Measurements from ENCODE around the gene SNX15. TPM values are rescaled to one million over a fixed set of nuclear protein-coding genes. Genes with fewer than 3 reads are reported as not detected.

The SNX15 gene, protein sequence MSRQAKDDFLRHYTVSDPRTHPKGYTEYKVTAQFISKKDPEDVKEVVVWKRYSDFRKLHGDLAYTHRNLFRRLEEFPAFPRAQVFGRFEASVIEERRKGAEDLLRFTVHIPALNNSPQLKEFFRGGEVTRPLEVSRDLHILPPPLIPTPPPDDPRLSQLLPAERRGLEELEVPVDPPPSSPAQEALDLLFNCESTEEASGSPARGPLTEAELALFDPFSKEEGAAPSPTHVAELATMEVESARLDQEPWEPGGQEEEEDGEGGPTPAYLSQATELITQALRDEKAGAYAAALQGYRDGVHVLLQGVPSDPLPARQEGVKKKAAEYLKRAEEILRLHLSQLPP
- 19.9 to 24.2 TPM (median 23.1 TPM) in 5 replicates for total RNA-seq (2022; extraction: Qiagen RNA extraction)

DNA sequence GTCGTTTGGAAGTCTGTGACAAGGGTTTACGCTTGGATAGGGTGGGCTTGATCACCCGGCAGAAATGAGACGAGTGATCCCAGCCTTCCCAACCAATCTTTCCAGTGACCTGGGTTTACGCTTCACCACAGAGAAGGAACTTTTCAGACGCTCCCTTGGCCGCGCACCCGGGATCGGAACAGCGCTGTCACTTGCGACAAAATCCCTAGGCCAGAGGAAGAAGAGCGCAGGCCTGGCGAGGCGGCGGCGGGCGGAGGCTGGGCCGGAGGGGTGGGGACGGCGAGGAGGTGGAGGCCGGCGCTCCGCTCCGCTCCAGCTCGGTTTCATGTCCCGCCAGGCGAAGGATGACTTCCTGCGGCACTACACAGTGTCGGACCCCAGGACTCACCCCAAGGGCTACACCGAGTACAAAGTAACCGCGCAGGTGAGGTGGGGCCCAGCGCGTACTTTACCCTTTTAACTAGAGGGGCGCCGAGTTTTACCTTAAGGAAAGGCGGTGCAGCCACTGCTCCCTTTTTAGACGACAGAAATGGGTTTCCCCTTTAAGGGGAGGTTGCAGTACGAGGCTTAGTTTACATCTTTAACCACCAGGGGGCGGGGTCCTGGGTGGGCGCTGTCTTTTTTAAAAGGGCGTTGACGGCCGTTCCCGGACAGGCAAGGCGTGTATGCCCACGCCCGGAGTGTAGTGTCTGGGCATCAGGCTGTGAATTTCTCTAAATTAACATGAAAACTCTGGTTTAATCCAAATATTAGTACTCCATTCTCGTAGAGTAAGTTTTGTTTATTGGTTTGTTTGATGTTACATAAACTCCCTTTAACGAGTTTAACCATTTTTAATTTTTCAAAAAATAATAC lies at the start of gene SNX15:
Gene SNX15 (plus strand): TSS at position 227 of the 855 bp plus-strand sequence. CDS start 99 bp downstream, at position 326.

DNA sequence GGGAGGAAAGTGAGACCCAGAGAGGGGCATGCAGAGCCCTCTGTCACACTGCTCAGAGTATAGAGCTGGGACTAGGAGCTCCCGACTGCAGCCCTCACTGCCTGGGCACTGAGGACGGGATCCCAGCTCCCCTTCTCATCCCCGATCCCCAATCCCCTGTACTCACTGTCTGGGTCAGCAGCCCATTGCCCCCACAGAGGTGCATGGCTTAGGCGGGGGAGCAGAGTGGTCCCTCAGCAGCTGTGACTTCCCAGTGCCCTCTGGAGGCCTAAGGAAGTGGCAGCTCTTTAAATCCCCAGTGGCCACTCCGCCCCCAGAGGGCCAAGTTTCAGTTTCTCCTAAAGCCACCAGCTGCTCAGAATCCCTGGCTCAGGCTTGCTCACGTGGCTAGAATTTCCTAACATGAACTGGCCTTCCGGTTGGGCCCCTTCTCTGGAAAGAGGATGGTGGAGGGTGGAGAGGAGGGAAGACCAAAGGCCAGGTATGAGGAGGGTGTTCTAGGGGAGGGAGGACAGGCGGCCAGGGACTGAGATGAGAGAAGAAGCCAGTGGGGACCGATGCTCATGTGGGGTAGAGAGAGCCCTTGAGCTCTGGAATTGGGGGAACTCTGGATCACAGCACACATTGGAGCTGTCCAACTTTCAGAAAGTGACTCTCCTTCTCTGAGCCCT lies 30.4 kb upstream of the SNX15 start, which contains the start of gene BATF2:
Gene BATF2 (minus strand): TSS at position 262 of the 671 bp plus-strand sequence. CDS start 57 bp downstream, at position 205.

DNA sequence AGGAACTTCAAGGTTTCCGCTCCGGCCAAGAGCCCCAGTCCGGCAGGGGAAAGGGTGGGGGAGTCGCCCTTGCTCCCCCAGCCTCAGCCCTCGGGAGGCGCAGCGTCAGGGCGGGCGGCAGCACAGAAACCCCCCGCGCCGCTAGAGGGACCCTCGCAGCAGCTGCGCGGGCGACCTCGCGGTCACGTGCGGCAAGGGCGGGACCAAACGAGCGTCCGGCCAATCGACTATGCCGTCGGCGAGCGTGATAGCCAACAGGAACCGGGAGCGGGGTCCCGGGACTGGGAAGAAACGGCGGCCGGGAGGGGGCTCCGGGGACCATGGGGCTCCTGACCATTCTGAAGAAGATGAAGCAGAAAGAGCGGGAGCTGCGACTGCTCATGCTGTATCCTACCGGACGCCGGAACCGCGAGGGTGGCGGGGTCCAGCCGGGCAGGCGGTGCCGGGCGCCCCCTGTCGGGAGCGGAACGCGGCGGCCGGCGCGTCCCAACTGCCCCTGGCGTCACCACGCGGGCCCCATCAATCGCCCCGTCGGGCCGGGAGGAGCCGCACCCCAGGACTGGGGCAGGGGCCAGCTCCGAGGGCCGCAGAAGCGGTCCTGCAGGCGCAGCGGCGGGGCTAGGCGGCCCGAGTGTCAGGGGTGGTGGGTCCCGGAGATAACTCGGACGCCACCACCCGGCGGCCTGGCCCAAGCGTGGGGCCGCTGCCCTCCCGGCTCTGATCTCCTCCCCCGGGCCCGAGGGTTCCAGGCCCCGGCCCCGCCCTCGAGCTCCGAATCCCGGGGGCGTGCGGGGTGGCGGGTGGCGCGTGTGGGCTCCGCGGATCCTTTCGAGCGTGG lies 13.1 kb upstream of the SNX15 start, which contains the start of gene ARL2:
Gene ARL2 (plus strand): TSS at position 273 of the 838 bp plus-strand sequence. CDS start 48 bp downstream, at position 321.

DNA sequence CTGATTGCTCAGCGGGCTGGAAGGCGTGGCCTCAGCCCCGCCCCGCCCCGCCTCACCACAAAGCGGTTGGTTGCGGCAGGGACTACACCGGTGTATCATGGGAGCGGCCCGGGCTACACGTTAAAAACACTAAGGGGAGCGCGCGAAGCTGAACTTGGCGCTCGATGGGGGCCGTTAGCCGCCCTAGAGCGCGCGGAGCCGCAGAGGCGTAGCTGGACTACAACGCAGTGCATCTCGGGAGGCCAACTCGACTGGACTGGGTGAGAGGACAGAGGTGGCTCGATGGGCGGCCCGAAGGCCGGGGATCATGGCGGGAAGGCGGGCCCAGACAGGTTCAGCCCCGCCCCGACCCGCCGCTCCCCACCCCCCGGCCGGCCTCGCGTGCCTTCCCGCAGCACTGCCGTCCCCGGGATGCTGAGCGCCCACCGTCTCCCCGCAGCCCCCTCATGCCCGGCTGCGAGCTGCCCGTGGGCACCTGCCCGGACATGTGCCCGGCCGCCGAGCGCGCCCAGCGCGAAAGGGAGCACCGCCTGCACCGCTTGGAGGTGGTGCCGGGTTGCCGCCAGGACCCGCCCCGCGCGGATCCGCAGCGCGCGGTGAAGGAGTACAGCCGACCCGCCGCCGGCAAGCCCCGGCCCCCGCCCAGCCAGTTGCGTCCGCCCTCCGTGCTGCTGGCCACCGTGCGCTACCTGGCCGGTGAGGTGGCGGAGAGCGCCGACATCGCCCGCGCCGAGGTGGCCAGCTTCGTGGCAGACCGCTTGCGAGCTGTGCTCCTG lies 13.8 kb downstream of the SNX15 start, which contains the start of gene SAC3D1:
Gene SAC3D1 (plus strand): TSS at position 364 of the 776 bp plus-strand sequence. CDS start 83 bp downstream, at position 447.

DNA sequence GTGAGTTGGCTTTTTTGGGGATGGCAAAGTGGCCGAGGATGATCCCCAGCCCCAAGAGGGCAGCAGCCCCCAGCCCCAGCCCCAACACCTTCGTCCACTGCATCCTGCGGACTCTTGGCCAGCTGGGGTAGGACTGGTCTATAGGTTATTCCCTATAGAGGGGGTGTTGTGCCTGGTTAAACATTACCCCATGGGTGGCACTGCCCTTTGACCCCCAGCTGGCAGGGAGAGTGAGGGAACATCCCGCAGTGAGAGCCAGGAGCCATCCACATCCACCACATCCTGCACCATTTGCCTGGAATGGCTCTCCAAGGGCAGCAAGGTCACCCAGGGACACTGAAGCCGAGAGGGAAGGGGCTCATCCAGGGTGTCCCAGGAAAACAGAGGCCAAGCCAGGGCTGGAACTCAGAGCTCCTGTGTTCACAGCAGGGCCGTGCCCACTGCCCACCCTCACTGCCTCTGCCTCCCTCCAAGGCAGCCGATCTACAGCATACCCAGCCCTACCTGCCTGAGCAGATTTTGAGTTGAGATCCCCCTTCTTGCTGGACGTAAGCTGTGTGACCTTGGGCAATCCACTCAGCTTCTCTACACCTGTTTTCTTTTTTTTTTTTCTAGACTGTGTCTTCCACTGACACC lies 31.3 kb downstream of the SNX15 start, which contains the start of gene NAALADL1:
Gene NAALADL1 (minus strand): TSS at position 135 of the 636 bp plus-strand sequence. CDS start 32 bp downstream, at position 103.

DNA sequence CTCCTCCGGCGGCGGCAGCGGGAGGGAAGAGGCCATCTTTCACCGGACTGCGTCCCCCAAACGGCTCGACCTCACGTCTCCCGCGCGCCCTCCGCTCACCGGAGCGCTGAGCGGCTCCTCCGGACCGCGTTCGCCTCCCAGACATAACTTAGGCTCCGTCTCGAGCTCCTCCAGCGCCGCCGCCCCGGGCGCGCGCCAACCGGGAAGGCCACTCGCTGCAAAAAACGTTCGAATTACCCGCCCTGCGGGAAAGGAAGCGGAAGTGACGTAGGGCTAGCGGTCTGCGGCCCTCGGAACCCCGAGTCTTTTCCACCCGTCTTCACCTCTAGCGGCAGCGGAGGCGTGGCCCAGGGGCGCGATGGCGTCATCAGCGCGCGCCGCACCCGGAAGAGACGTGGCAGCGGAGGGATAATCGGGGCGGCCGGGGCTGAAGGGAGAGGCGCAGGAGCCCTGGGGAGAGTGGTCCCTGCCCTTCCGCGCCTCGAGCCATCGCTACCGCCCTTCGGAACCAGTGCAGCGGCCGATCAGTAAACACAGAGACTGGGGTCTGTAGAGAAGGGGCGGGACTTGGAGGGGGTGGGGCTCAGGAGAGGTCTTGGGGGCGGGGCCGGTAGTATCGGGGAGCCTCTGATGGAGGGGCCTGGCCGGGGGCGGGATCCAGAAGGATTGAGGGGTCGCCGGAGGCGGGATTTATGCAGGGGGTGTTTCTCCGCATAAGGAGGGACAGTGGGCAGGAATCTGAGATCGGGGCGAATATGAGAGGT lies 56.8 kb downstream of the SNX15 start, which contains the start of the genes CDCA5 and ZFPL1:
Gene CDCA5 (minus strand): TSS at position 207 of the 764 bp plus-strand sequence. CDS start 62 bp downstream, at position 145.
Gene ZFPL1 (plus strand): TSS at position 389 of the 764 bp plus-strand sequence. CDS start 477 bp downstream, outside the sequence.

Other genes with a start within 250 kb of the SNX15 start
- gene SF1, start 248.9 kb upstream of the SNX15 start, total RNA-seq (2022; extraction: Qiagen RNA extraction), result 151 to 207 TPM (median 159 TPM) in 5 replicates
- 5.8 to 9.0 TPM (median 8.5 TPM) in 5 replicates for gene MAP4K2, start 224.2 kb upstream of the SNX15 start, total RNA-seq (2022; extraction: Qiagen RNA extraction)
- 26.2 to 40.7 TPM (median 38.5 TPM) in 5 replicates for gene MEN1, start 216.9 kb upstream of the SNX15 start, total RNA-seq (2022; extraction: Qiagen RNA extraction)
- 0.93 to 2.0 TPM (median 1.5 TPM) in 5 replicates for gene CDC42BPG, start 182.8 kb upstream of the SNX15 start, total RNA-seq (2022; extraction: Qiagen RNA extraction)
- 94.9 to 123 TPM (median 115 TPM) in 5 replicates for gene EHD1, start 148.8 kb upstream of the SNX15 start, total RNA-seq (2022; extraction: Qiagen RNA extraction)
- gene ATG2A, start 110.2 kb upstream of the SNX15 start, total RNA-seq (2022; extraction: Qiagen RNA extraction), result 11.8 to 22.6 TPM (median 21.0 TPM) in 5 replicates
- 3.2 to 5.4 TPM (median 4.7 TPM) in 5 replicates for gene PPP2R5B, start 102.8 kb upstream of the SNX15 start, total RNA-seq (2022; extraction: Qiagen RNA extraction)
- not detected in 5 replicates for gene GPHA2, start 91.5 kb upstream of the SNX15 start, total RNA-seq (2022; extraction: Qiagen RNA extraction)
- gene MAJIN, start 55.3 kb upstream of the SNX15 start, total RNA-seq (2022; extraction: Qiagen RNA extraction), result not detected in 5 replicates
- 0.71 to 1.1 TPM (median 0.85 TPM) in 5 replicates for gene BATF2, start 30.5 kb upstream of the SNX15 start, total RNA-seq (2022; extraction: Qiagen RNA extraction)
- gene ARL2, start 13.3 kb upstream of the SNX15 start, total RNA-seq (2022; extraction: Qiagen RNA extraction), result 175 to 188 TPM (median 183 TPM) in 5 replicates
- 34.7 to 55.9 TPM (median 53.9 TPM) in 5 replicates for gene SAC3D1, start 13.8 kb downstream of the SNX15 start, total RNA-seq (2022; extraction: Qiagen RNA extraction)
- gene NAALADL1, start 31.1 kb downstream of the SNX15 start, total RNA-seq (2022; extraction: Qiagen RNA extraction), result not detected in 5 replicates
- gene CDCA5, start 56.6 kb downstream of the SNX15 start, total RNA-seq (2022; extraction: Qiagen RNA extraction), result 57.4 to 76.9 TPM (median 71.1 TPM) in 5 replicates
- 31.8 to 34.2 TPM (median 32.7 TPM) in 5 replicates for gene ZFPL1, start 56.8 kb downstream of the SNX15 start, total RNA-seq (2022; extraction: Qiagen RNA extraction)
- gene VPS51, start 68.8 kb downstream of the SNX15 start, total RNA-seq (2022; extraction: Qiagen RNA extraction), result 50.7 to 52.5 TPM (median 51.8 TPM) in 5 replicates
- gene TM7SF2, start 84.4 kb downstream of the SNX15 start, total RNA-seq (2022; extraction: Qiagen RNA extraction), result 4.9 to 8.6 TPM (median 5.3 TPM) in 5 replicates
- gene ZNHIT2, start 90.3 kb downstream of the SNX15 start, total RNA-seq (2022; extraction: Qiagen RNA extraction), result 13.6 to 22.7 TPM (median 21.9 TPM) in 5 replicates
- 820 to 1,063 TPM (median 1,025 TPM) in 5 replicates for gene FAU, start 94.7 kb downstream of the SNX15 start, total RNA-seq (2022; extraction: Qiagen RNA extraction)
- 68.5 to 73.4 TPM (median 70.9 TPM) in 5 replicates for gene MRPL49, start 94.9 kb downstream of the SNX15 start, total RNA-seq (2022; extraction: Qiagen RNA extraction)
- gene SYVN1, start 107.1 kb downstream of the SNX15 start, total RNA-seq (2022; extraction: Qiagen RNA extraction), result 27.8 to 40.9 TPM (median 37.6 TPM) in 5 replicates
- gene SPDYC, start 142.8 kb downstream of the SNX15 start, total RNA-seq (2022; extraction: Qiagen RNA extraction), result not detected in 5 replicates
- gene CAPN1, start 154.5 kb downstream of the SNX15 start, total RNA-seq (2022; extraction: Qiagen RNA extraction), result 90.3 to 122 TPM (median 113 TPM) in 5 replicates
- 10.9 to 15.8 TPM (median 13.9 TPM) in 5 replicates for gene POLA2, start 234.5 kb downstream of the SNX15 start, total RNA-seq (2022; extraction: Qiagen RNA extraction)

Data from A549 treated with Mapracorat at 1 μM for 4 hours (cell line).